Measurements from ENCODE around the gene FRK.
"Not testable (repeated sequence)": the region's sequence is repeated elsewhere in the genome, so short reads cannot be mapped to it uniquely, and the experiment has no call there.

FRK gene

GRCh38 chr6:116004841-116005815, 55.6 kb downstream of the FRK start:
- no peak for DNase-seq

GRCh38 chr6:116003668-116004067, 57.0 kb downstream of the FRK start:
- DNase-seq: no peak

GRCh38 chr6:116002756-116003155, 57.9 kb downstream of the FRK start:
- no peak for DNase-seq

GRCh38 chr6:115999235-115999634, 61.5 kb downstream of the FRK start:
- DNase-seq: no peak

- no peak for DNase-seq
Observed at GRCh38 chr6:115997990-115998585, 62.6 kb downstream of the FRK start.

- no peak for DNase-seq
Observed at GRCh38 chr6:115986026-115986425, 74.7 kb downstream of the FRK start.

GRCh38 chr6:115984809-115985208, 75.9 kb downstream of the FRK start:
- DNase-seq: no peak

GRCh38 chr6:115983998-115984397, 76.7 kb downstream of the FRK start:
- no peak for DNase-seq

- no peak for DNase-seq
Observed at GRCh38 chr6:115982453-115982852, 78.2 kb downstream of the FRK start.

- DNase-seq: no peak
Observed at GRCh38 chr6:115977220-115977619, 83.5 kb downstream of the FRK start.

GRCh38 chr6:115976321-115976870, 84.3 kb downstream of the FRK start:
- DNase-seq: no peak

GRCh38 chr6:115972679-115973078, 88.0 kb downstream of the FRK start:
- DNase-seq: no peak

GRCh38 chr6:115971785-115972184, 88.9 kb downstream of the FRK start:
- DNase-seq: no peak

- DNase-seq: no peak
Observed at GRCh38 chr6:115969930-115970273, 90.8 kb downstream of the FRK start.

GRCh38 chr6:115969207-115969929, 91.3 kb downstream of the FRK start:
- DNase-seq: no peak

- not testable (repeated sequence) for DNase-seq
Observed at GRCh38 chr6:115960286-115960685, 100.4 kb downstream of the FRK start.

GRCh38 chr6:115958958-115959357, 101.7 kb downstream of the FRK start:
- DNase-seq: no peak

- DNase-seq: no peak
Observed at GRCh38 chr6:115954740-115955139, 106.0 kb downstream of the FRK start.

GRCh38 chr6:115948751-115949150, 111.9 kb downstream of the FRK start:
- DNase-seq: no peak

GRCh38 chr6:115947966-115948541, 112.6 kb downstream of the FRK start:
- DNase-seq: no peak

GRCh38 chr6:115945812-115946211, 114.9 kb downstream of the FRK start:
- no peak for DNase-seq

GRCh38 chr6:115945306-115945705, 115.4 kb downstream of the FRK start:
- no peak for DNase-seq

GRCh38 chr6:115944829-115945228, 115.9 kb downstream of the FRK start:
- DNase-seq: not testable (repeated sequence)
